K562 treated with DMSO at 1 percent for 24 hours (cell line): ENCODE results near the gene LCORL. TPM values are rescaled to one million over a fixed set of nuclear protein-coding genes. Genes with fewer than 3 reads are reported as not detected.

Source experiments
- total RNA-seq: library from RNA; unstranded; fragments of 300-600 nt; gene quantifications from 2 replicates; pipeline ENCODE4 v1.2.3, GENCODE V29; 2022; ENCODE audit warnings: low read depth; ENCODE audit not compliant: insufficient read depth

The LCORL gene
- total RNA-seq = 5.3 and 10.0 TPM in 2 replicates

DNA sequence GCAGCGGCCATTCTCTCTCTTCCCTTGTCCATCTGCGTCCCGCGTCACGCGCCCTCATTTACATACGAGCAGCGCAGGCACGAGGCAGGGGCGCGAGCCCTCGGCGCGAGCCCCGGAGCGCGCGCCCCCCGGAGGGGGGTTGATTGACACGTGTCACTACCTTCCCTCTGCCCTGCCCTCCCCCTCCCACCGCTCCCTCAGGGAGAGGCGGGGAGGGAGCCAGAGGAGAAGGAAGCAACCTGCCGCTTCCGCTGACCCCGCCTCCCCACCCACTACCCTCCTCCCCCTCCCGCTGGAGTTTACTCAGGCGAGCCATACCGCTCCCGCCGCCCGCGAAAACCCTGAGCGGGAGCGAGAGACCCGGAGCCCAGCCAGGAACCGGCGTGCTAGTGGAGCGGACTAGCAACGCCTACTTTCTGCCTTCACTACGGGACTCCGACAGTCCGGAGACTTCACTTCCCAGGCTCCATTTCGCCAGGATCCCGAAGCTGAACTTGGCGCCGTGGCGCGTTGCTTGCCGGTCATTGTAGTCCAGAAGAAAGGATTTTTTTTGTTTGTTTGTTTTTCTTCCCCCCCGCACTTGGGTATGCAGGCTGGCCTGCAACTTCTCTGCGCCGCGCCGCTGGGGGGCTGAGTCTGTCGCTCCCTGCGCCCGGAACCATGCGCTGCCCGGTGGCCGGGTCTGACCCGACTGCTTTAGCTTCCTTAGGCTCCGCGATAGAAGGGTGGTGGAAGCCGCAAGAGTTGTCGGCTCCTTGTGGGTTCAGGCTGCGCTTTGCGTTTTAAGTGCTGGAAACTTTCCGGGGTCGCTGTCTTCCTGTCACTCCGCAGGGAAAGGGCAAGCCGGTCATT is at the start of gene LCORL:
TSS of gene LCORL (minus strand) at position 36 of the 852 bp plus-strand sequence. CDS start at position 32, 4 bp downstream.

GRCh38 chr4:17810260-17811077 is 211.1 kb downstream of the LCORL start, which contains the start of the genes DCAF16 and NCAPG:
Gene DCAF16 (minus strand): TSS chr4:17810757. CDS start chr4:17804141, 6,616 bp downstream.
Gene NCAPG (plus strand): TSS chr4:17810979. CDS start chr4:17811078, 99 bp downstream.

Other genes with a start within 250 kb of the LCORL start
- gene FAM184B, start 240.1 kb downstream of the LCORL start, total RNA-seq = not detected in 2 replicates
- 24.4 and 36.6 TPM in 2 replicates for gene DCAF16, start 211.0 kb downstream of the LCORL start, total RNA-seq
- 33.2 and 41.9 TPM in 2 replicates for gene NCAPG, start 210.8 kb downstream of the LCORL start, total RNA-seq